CD14-positive monocyte (primary cell): ENCODE measurements around the gene PTPN14. TPM values are rescaled to one million over a fixed set of nuclear protein-coding genes. Genes with fewer than 3 reads are reported as not detected.

Experiments used
- DNase-seq, 3 donors: peaks; one replicate each; pipeline ENCODE4 v3.0.0-alpha.2; 2011 to 2022
- H2AFZ ChIP-seq: 2 replicates; pipeline ENCODE4 v1.6.0; 2012; ENCODE audit warnings: mild to moderate bottlenecking, low read depth, low read length, inconsistent platforms; ENCODE audit not compliant: insufficient read depth, poor library complexity, severe bottlenecking
- H3K27ac ChIP-seq, 2 donors: 1 replicate in 1 of 2; 2 replicates in 1 of 2; pipeline ENCODE4 v1.5.1; 2012 to 2013; ENCODE audit warnings: low read length in 2 of 2, control low read depth in 1 of 2, inconsistent platforms in 1 of 2, low read depth in 1 of 2, mild to moderate bottlenecking in 1 of 2
- H3K27me3 ChIP-seq, 2 donors: one replicate each; pipeline versions ENCODE4 v1.6.0 to v1.6.1; 2011 to 2013; ENCODE audit warnings: low read length in 2 of 2; ENCODE audit not compliant: control insufficient read depth in 2 of 2, insufficient read depth in 2 of 2
- H3K36me3 ChIP-seq, 2 donors: replicated peaks in 1 of 2; 1 replicate in 1 of 2; 2 replicates in 1 of 2; pipeline versions ENCODE4 v1.5.1 to v1.6.1; 2012 to 2013; ENCODE audit warnings: low read length in 2 of 2, control low read depth in 1 of 2, inconsistent platforms in 1 of 2, mild to moderate bottlenecking in 1 of 2; ENCODE audit not compliant: insufficient read depth in 2 of 2, control insufficient read depth in 1 of 2
- H3K4me1 ChIP-seq, 2 donors: 1 replicate in 1 of 2; 2 replicates in 1 of 2; pipeline versions ENCODE4 v1.5.1 to v1.6.1; 2012 to 2013; ENCODE audit warnings: low read length in 2 of 2, control low read depth in 1 of 2, inconsistent platforms in 1 of 2, mild to moderate bottlenecking in 1 of 2, moderate library complexity in 1 of 2; ENCODE audit not compliant: insufficient read depth in 2 of 2, control insufficient read depth in 1 of 2
- H3K4me2 ChIP-seq: replicated peaks from 2 replicates; pipeline ENCODE3; 2012; ENCODE audit warnings: low read length, moderate library complexity, mild to moderate bottlenecking; ENCODE audit not compliant: poor library complexity, severe bottlenecking; ENCODE audit errors: extremely low read depth
- H3K4me3 ChIP-seq, 3 experiments: fragments of 200-600 bp in 1 of 3; sonication (generic) in 1 of 3; replicated peaks in 1 of 3; 1 replicate in 2 of 3; 2 replicates in 1 of 3; pipeline ENCODE4 v1.5.1; 2011 to 2013; ENCODE audit warnings: low read length in 3 of 3, mild to moderate bottlenecking in 3 of 3, control low read depth in 2 of 3, low read depth in 2 of 3, inconsistent platforms in 1 of 3, moderate library complexity in 1 of 3
- H3K79me2 ChIP-seq: 2 replicates; pipeline ENCODE4 v1.6.0; 2012; ENCODE audit warnings: mild to moderate bottlenecking, control low read depth, inconsistent platforms, low read length, moderate library complexity; ENCODE audit not compliant: insufficient read depth
- H3K9ac ChIP-seq: 2 replicates; pipeline ENCODE4 v1.6.0; 2017; ENCODE audit warnings: low read length, mild to moderate bottlenecking; ENCODE audit not compliant: insufficient read depth, poor library complexity, severe bottlenecking
- H3K9me3 ChIP-seq, 2 donors: replicated peaks in 1 of 2; 1 replicate in 1 of 2; 2 replicates in 1 of 2; pipeline versions ENCODE4 v1.5.1 to v1.6.1; 2012 to 2013; ENCODE audit warnings: low read length in 2 of 2, control low read depth in 1 of 2; ENCODE audit not compliant: control insufficient read depth in 1 of 2, insufficient read depth in 1 of 2
- H4K20me1 ChIP-seq: 2 replicates; pipeline ENCODE4 v1.6.0; 2012; ENCODE audit warnings: mild to moderate bottlenecking, low read length, control low read depth, moderate library complexity; ENCODE audit not compliant: insufficient read depth
- H3K27ac Mint-ChIP-seq, 7 donors: one replicate each; pipeline ENCODE4 v1.8.0; 2020; ENCODE audit warnings: mild to moderate bottlenecking in 7 of 7, mixed read lengths in 7 of 7, moderate library complexity in 6 of 7, inconsistent platforms in 2 of 7
- H3K27me3 Mint-ChIP-seq, 3 donors: one replicate each; pipeline ENCODE4 v1.8.0; 2021 to 2022; ENCODE audit warnings: low read depth in 3 of 3, mild to moderate bottlenecking in 3 of 3, mixed read lengths in 3 of 3, moderate library complexity in 3 of 3, inconsistent platforms in 1 of 3
- H3K36me3 Mint-ChIP-seq, 2 donors: one replicate each; pipeline ENCODE4 v1.8.0; 2020; ENCODE audit warnings: mixed read lengths in 2 of 2, inconsistent platforms in 1 of 2, mild to moderate bottlenecking in 1 of 2
- H3K4me1 Mint-ChIP-seq: one replicate; pipeline ENCODE4 v1.8.0; 2020; ENCODE audit warnings: mild to moderate bottlenecking, mixed read lengths
- H3K4me3 Mint-ChIP-seq, 2 donors: one replicate each; pipeline ENCODE4 v1.8.0; 2020; ENCODE audit warnings: mild to moderate bottlenecking in 2 of 2, mixed read lengths in 2 of 2, moderate library complexity in 1 of 2
- H3K9me3 Mint-ChIP-seq, 7 donors: one replicate each; pipeline ENCODE4 v1.8.0; 2020 to 2022; ENCODE audit warnings: mixed read lengths in 7 of 7, mild to moderate bottlenecking in 6 of 7, moderate library complexity in 6 of 7, inconsistent platforms in 2 of 7
- WGBS: methylation state at CpG from one replicate; pipeline ENCODE4 v1.1.5; 2013; ENCODE audit warnings: missing lambda C conversion rate; ENCODE audit not compliant: insufficient coverage; 5-methylcytosine and 5-hydroxymethylcytosine counted together
- intact Hi-C, 2 donors: fragments of 100-400 bp; cut with micrococcal nuclease; formaldehyde crosslinking; loops; one replicate each; pipeline versions ENCODE4 v1.15.0 to v1.15.1; 2023
- polyA plus RNA-seq, 3 donors: library from polyadenylated mRNA; depleted of rRNA in 1 of 3; unstranded in 2 of 3; stranded (reverse) in 1 of 3; fragments of 300-500 nt in 2 of 3; fragments of >200 nt in 1 of 3; fragmentation: Illumina TruSeq in 2 of 3; gene quantifications; 1 replicate in 2 of 3; 2 replicates in 1 of 3; pipeline ENCODE4 v1.2.3, GENCODE V29; 2012 to 2021
- TF ChIP-seq, protein P1 (sequence below): fragments of 200-600 bp; IDR thresholded peaks from one replicate; pipeline ENCODE4 v1.8.0; 2022; ENCODE audit warnings: antibody characterized with exemption, mild to moderate bottlenecking

PTPN14 gene
- polyA plus RNA-seq, 3 donors = 0.01 TPM; not detected in 1

DNA sequence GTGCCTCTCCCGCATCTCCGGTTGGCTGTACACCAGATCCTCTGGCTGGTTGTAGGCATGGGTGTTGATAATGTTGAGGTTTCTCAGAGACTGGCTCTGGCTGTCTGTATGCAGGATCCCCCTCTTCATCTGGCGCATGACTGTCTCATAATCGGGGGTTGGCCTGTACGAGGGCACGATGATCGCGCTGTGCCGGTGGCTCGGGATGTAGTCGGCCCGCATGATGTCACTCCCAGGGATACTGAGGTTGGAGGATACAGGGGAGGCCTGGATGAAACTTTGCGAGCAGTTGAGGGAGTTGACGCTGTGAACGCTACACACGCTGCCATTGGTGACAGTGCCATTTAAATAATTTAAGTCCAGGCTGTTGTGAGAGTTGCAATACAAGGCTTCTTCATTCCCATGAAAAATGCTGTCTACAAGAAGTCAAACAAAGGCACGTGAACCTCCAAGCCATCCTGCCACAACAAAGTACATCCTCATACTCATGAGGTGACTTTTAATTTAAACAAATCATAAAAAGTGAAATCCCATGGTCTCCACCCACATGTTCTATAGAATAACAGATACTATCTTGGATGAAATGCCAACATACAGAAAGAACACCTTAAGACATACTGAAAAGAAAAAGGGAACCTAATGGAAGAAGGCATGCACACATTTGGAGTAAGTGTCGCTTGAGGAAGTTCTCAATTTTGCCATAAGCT is 166.9 kb downstream of the PTPN14 start:
- Histone ChIP-seq H3K4me1 (no peaks in the 10 kb centered on the region), H3K4me3 (no peak overlapping the region), H2AFZ (no peak overlapping the region), H3K9me3 (no peaks in the 10 kb centered on the region), H3K36me3 (no peaks in the 10 kb centered on the region), H3K27ac (no peak overlapping the region), H4K20me1 (no peaks in the 10 kb centered on the region), H3K9ac (no peak overlapping the region), H3K79me2 (no peaks in the 10 kb centered on the region), H3K27me3 (no peaks in the 10 kb centered on the region), H3K4me2 (no peak overlapping the region)
- TF ChIP-seq, protein P1, sequence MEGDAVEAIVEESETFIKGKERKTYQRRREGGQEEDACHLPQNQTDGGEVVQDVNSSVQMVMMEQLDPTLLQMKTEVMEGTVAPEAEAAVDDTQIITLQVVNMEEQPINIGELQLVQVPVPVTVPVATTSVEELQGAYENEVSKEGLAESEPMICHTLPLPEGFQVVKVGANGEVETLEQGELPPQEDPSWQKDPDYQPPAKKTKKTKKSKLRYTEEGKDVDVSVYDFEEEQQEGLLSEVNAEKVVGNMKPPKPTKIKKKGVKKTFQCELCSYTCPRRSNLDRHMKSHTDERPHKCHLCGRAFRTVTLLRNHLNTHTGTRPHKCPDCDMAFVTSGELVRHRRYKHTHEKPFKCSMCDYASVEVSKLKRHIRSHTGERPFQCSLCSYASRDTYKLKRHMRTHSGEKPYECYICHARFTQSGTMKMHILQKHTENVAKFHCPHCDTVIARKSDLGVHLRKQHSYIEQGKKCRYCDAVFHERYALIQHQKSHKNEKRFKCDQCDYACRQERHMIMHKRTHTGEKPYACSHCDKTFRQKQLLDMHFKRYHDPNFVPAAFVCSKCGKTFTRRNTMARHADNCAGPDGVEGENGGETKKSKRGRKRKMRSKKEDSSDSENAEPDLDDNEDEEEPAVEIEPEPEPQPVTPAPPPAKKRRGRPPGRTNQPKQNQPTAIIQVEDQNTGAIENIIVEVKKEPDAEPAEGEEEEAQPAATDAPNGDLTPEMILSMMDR = no peak
- H3K27ac Mint-ChIP-seq = no peak overlapping the region
- no peaks in the 10 kb centered on the region for H3K4me1 Mint-ChIP-seq
- 98% methylated on average over 11 of the region's 18 CpGs for WGBS
- DNase-seq = no peak
- H3K9me3 Mint-ChIP-seq = peaks cover 0 to 2% (median 0%) of the 10 kb centered on the region in 7 donors
- peaks cover 0 to 3% (median 2%) of the 10 kb centered on the region in 3 donors for H3K27me3 Mint-ChIP-seq
- intact Hi-C loops = no loop called here
- H3K36me3 Mint-ChIP-seq = no peaks in the 10 kb centered on the region
- no peak overlapping the region for H3K4me3 Mint-ChIP-seq

DNA sequence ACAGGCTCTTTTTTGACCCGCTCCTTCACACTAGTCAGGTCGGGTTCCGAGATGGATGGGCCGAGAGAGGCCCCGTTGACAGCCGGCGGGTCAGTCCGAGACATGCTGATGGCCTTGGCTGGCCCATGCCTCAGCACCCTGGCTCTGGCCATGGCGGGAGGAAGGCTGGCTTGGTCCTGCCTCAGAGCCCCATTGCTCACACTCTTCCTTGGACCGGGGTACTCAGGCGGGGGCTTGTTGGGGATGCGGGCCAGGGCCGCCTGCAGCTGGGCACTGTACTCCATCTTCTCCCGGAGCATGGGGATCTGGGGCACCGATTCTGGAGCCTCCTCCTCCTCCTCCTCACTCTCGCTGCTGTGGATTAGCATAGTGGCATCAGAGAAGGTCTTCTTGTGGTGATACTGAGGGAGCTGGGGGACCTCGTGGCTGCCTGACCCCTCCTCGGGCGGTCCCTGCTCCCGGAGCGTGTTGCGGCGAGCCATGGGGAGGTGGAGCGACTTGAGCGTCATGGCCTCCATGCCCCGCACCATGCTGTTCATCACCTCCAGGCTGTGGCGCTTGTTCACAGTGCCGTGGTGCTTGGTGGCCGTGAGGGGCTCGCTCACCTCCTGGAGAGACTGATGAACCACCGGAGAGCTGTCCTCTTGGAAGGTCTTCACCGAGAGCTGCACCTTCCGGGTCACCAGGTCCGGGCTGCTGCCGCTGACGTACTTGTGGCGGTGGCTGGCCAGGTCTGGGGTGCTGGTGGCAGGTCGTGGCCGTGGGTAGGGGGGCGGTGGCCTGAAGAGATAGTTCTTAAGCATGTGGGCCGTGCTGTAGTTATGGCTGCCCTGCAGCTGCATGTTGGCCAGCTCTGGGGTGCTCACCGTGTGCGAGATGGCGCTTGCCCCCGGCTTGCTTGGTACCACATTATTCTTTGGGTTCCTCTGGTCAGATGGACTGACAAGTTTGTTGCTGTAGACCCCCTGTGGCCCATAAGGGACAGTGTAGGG is 167.7 kb downstream of the PTPN14 start:
- Histone ChIP-seq H3K4me1 (no peaks in the 10 kb centered on the region), H3K36me3 (no peaks in the 10 kb centered on the region), H3K9ac (no peak overlapping the region), H2AFZ (no peak overlapping the region), H3K27ac (no peak overlapping the region), H3K79me2 (no peaks in the 10 kb centered on the region), H3K27me3 (no peaks in the 10 kb centered on the region), H3K4me2 (no peak overlapping the region), H3K9me3 (no peaks in the 10 kb centered on the region), H4K20me1 (no peaks in the 10 kb centered on the region), H3K4me3 (no peak overlapping the region)
- DNase-seq = no peak
- Mint-ChIP-seq H3K4me1 (no peaks in the 10 kb centered on the region), H3K27ac (no peak overlapping the region), H3K27me3 (peaks cover 0 to 3% (median 2%) of the 10 kb centered on the region in 3 donors), H3K9me3 (peaks cover 0 to 2% (median 0%) of the 10 kb centered on the region in 7 donors), H3K36me3 (no peaks in the 10 kb centered on the region), H3K4me3 (no peak overlapping the region)
- WGBS = 95% methylated on average over 42 of the region's 45 CpGs
- TF ChIP-seq, protein P1 = no peak
- intact Hi-C loops = no loop called here
